ENCODE data around the gene DNASE2B.

GRCh38 chr1:84409888-84410287, 11.6 kb downstream of the DNASE2B start:
- TF ChIP-seq POLR2A (IDR thresholded peaks at IDR 0.05) (no peak), CTCF (IDR thresholded peaks at IDR 0.05) (no peak)
